ENCODE measurements around the gene FHIT.
A peak's percentile ranks its signal among the peaks of the same experiment; 100 is the strongest.

The FHIT gene

DNA sequence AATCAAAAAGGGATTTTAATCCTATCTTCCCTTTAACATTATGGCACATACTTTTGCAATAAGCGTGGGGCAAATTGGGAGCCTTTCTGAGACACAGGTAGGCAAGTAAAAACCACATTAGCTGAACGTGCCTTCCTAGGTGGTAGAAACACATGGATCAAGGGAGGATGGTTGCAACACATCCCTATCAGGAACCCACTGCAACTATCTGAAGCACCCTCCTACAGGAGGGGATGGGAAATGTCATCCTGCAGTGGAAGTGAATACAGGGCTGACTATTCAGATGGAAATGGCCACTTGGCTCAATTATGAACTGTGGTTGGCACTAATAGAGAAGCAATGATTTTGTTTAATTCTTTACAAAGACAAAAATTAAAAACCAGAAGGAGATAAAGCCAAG is 826.3 kb downstream of the FHIT start:
- no peaks in the 10 kb centered on the region for H3K36me3 ChIP-seq (ENCODE audit: control insufficient read depth, insufficient read depth, low read length, severe bottlenecking)
- no peaks in the 10 kb centered on the region for H3K9me3 ChIP-seq (ENCODE audit: control insufficient read depth, low read length)
- no peak for DNase-seq (ENCODE audit: low read depth)
- no peak overlapping the region for H3K4me3 ChIP-seq (ENCODE audit: low read length)
- no peaks in the 10 kb centered on the region for H3K4me1 ChIP-seq (ENCODE audit: control insufficient read depth, insufficient read depth, low read length)
- no peaks in the 10 kb centered on the region for H3K27me3 ChIP-seq (replicated peaks; ENCODE audit: control insufficient read depth, insufficient read depth, low read length)
- no peak overlapping the region for H3K9ac ChIP-seq (ENCODE audit: low read length)

GRCh38 chr3:60424034-60424433 is 827.2 kb downstream of the FHIT start:
- Histone ChIP-seq H3K9ac (ENCODE audit: low read length) (no peak overlapping the region), H3K9me3 (ENCODE audit: control insufficient read depth, low read length) (no peaks in the 10 kb centered on the region), H3K27me3 (replicated peaks; ENCODE audit: control insufficient read depth, insufficient read depth, low read length) (no peaks in the 10 kb centered on the region), H3K36me3 (ENCODE audit: control insufficient read depth, insufficient read depth, low read length, severe bottlenecking) (no peaks in the 10 kb centered on the region), H3K4me3 (ENCODE audit: low read length) (no peak overlapping the region), H3K4me1 (ENCODE audit: control insufficient read depth, insufficient read depth, low read length) (no peaks in the 10 kb centered on the region)
- no peak for DNase-seq (ENCODE audit: low read depth)

DNA sequence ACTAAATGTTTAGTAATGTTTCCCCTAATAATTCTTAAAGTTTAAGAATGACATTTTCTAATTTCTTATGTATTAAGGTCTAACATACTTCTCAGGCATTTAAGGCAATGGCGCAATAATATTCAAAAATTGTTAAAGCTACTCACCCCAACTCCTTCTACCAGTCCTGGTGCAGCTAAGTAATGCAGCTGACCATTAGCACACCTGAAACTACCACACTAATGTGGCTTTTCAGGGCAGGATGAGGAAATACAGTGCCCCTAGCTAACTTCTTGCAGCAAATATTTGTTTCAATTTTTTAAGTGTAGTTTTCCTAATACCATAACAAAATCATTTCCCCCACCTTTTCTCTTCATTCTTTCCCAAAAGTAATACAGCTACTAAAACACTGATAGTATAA is 827.7 kb downstream of the FHIT start:
- DNase-seq (ENCODE audit: low read depth) = no peak
- H3K36me3 ChIP-seq (ENCODE audit: control insufficient read depth, insufficient read depth, low read length, severe bottlenecking) = no peaks in the 10 kb centered on the region
- H3K9me3 ChIP-seq (ENCODE audit: control insufficient read depth, low read length) = no peaks in the 10 kb centered on the region
- H3K9ac ChIP-seq (ENCODE audit: low read length) = no peak overlapping the region
- H3K4me3 ChIP-seq (ENCODE audit: low read length) = no peak overlapping the region
- H3K4me1 ChIP-seq (ENCODE audit: control insufficient read depth, insufficient read depth, low read length) = no peaks in the 10 kb centered on the region
- no peaks in the 10 kb centered on the region for H3K27me3 ChIP-seq (replicated peaks; ENCODE audit: control insufficient read depth, insufficient read depth, low read length)

DNA sequence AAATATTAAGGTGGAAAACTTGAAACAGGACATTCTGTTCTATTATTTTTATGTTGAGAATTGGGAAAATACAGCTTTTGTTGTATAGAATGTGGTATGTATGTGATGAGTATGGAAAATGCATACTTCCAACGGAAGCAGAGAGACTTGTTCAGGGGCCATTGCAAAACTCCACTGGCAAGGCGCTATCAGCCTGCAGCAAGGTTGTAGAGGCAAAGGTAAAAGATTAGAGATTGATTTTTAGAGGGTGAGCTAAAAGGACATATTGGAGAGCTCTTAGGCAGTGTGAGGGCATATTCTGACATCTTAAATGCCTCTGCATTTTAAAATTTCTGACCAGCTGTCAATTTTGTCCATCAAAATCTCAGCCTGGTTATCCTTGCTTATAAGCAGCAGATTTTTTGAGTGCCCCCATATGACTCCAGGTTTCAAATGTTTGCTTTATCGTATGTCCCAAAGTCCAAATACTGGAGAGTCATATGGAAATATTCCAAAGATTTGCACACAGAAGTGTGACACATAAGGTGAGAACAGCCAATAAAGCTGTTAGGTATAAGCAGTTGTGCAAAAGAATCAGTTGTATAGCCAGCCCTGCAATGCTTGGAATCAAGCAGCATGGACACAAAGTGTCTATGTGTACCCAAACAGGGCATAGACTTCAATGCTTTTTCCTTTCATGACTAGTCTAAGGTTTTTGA is 829.4 kb downstream of the FHIT start:
- Histone ChIP-seq H3K36me3 (ENCODE audit: control insufficient read depth, insufficient read depth, low read length, severe bottlenecking) (no peaks in the 10 kb centered on the region), H3K9ac (ENCODE audit: low read length) (no peak overlapping the region), H3K27me3 (replicated peaks; ENCODE audit: control insufficient read depth, insufficient read depth, low read length) (no peaks in the 10 kb centered on the region), H3K4me1 (ENCODE audit: control insufficient read depth, insufficient read depth, low read length) (no peaks in the 10 kb centered on the region), H3K4me3 (ENCODE audit: low read length) (no peak overlapping the region), H3K9me3 (ENCODE audit: control insufficient read depth, low read length) (no peaks in the 10 kb centered on the region)
- no peak for DNase-seq (ENCODE audit: low read depth)

- no peaks in the 10 kb centered on the region for H3K4me1 ChIP-seq (ENCODE audit: control insufficient read depth, insufficient read depth, low read length)
- H3K4me3 ChIP-seq (ENCODE audit: low read length) = no peak overlapping the region
- no peaks in the 10 kb centered on the region for H3K9me3 ChIP-seq (ENCODE audit: control insufficient read depth, low read length)
- no peaks in the 10 kb centered on the region for H3K27me3 ChIP-seq (replicated peaks; ENCODE audit: control insufficient read depth, insufficient read depth, low read length)
- H3K36me3 ChIP-seq (ENCODE audit: control insufficient read depth, insufficient read depth, low read length, severe bottlenecking) = no peaks in the 10 kb centered on the region
- DNase-seq (ENCODE audit: low read depth) = no peak
- no peak overlapping the region for H3K9ac ChIP-seq (ENCODE audit: low read length)
These were observed 833.7 kb downstream of the FHIT start for GRCh38 chr3:60417576-60417975.

GRCh38 chr3:60414011-60414410 is 837.2 kb downstream of the FHIT start:
- Histone ChIP-seq H3K4me3 (ENCODE audit: low read length) (no peak overlapping the region), H3K4me1 (ENCODE audit: control insufficient read depth, insufficient read depth, low read length) (no peaks in the 10 kb centered on the region), H3K9me3 (ENCODE audit: control insufficient read depth, low read length) (no peaks in the 10 kb centered on the region), H3K27me3 (replicated peaks; ENCODE audit: control insufficient read depth, insufficient read depth, low read length) (no peaks in the 10 kb centered on the region), H3K36me3 (ENCODE audit: control insufficient read depth, insufficient read depth, low read length, severe bottlenecking) (no peaks in the 10 kb centered on the region), H3K9ac (ENCODE audit: low read length) (no peak overlapping the region)
- no peak for DNase-seq (ENCODE audit: low read depth)

DNA sequence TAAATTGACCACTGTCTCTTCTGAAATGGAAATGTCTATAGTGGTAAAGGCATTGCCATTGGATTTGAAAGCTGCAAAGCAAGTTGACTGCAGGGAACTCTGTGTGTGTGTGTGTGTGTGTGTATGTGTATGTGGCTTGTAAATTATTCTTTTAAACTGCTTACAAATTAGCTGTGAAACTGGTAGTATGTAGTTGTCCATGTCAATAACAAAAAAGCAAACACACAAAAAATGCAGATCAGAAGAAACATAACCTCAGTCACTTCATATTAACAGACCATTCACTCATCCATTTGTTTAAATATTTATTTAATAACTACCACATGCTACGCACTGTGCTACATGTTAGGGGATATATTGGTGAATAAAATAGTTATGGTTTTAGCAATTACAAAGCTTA is 837.7 kb downstream of the FHIT start:
- H3K9ac ChIP-seq (ENCODE audit: low read length) = no peak overlapping the region
- H3K27me3 ChIP-seq (replicated peaks; ENCODE audit: control insufficient read depth, insufficient read depth, low read length) = no peaks in the 10 kb centered on the region
- H3K9me3 ChIP-seq (ENCODE audit: control insufficient read depth, low read length) = no peaks in the 10 kb centered on the region
- no peaks in the 10 kb centered on the region for H3K4me1 ChIP-seq (ENCODE audit: control insufficient read depth, insufficient read depth, low read length)
- no peaks in the 10 kb centered on the region for H3K36me3 ChIP-seq (ENCODE audit: control insufficient read depth, insufficient read depth, low read length, severe bottlenecking)
- DNase-seq (ENCODE audit: low read depth) = no peak
- H3K4me3 ChIP-seq (ENCODE audit: low read length) = no peak overlapping the region

DNA sequence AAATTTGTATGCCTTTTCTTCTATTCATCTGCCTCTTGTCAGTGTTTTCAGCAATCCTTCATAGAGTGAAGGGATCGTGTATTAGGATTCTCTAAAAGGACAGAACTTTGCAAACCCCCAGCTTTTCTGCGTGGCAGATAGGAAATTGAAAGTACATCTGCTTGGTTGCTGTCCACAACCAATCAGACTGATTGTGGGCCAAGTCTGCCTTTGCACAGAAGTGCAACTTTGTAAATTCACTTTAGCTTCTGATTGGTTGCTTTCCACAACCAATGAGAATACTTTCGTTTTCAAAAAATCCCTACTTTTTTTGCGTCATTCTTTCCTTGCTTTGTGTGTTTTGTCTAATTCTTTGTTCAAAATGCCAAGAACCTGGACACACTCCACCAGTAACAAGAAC is 847.4 kb downstream of the FHIT start:
- H3K4me3 ChIP-seq (ENCODE audit: low read length) = no peak overlapping the region

GRCh38 chr3:60402931-60403330 is 848.3 kb downstream of the FHIT start:
- no peak overlapping the region for H3K4me3 ChIP-seq (ENCODE audit: low read length)
- peaks cover 3% of the 10 kb centered on the region for H3K4me1 ChIP-seq (ENCODE audit: control insufficient read depth, insufficient read depth, low read length)
- H3K36me3 ChIP-seq (ENCODE audit: control insufficient read depth, insufficient read depth, low read length, severe bottlenecking) = no peaks in the 10 kb centered on the region
- H3K9ac ChIP-seq (ENCODE audit: low read length) = no peak overlapping the region
- no peak for DNase-seq (ENCODE audit: low read depth)
- no peaks in the 10 kb centered on the region for H3K9me3 ChIP-seq (ENCODE audit: control insufficient read depth, low read length)
- H3K27me3 ChIP-seq (replicated peaks; ENCODE audit: control insufficient read depth, insufficient read depth, low read length) = no peaks in the 10 kb centered on the region

More for the DNA sequence above, 847.4 kb downstream of the FHIT start:
- Histone ChIP-seq H3K9me3 (ENCODE audit: control insufficient read depth, low read length) (no peaks in the 10 kb centered on the region), H3K36me3 (ENCODE audit: control insufficient read depth, insufficient read depth, low read length, severe bottlenecking) (no peaks in the 10 kb centered on the region), H3K4me1 (ENCODE audit: control insufficient read depth, insufficient read depth, low read length) (peaks cover 3% of the 10 kb centered on the region), H3K27me3 (replicated peaks; ENCODE audit: control insufficient read depth, insufficient read depth, low read length) (no peaks in the 10 kb centered on the region), H3K9ac (ENCODE audit: low read length) (no peak overlapping the region)
- DNase-seq (ENCODE audit: low read depth) = peak; percentile 0

DNA sequence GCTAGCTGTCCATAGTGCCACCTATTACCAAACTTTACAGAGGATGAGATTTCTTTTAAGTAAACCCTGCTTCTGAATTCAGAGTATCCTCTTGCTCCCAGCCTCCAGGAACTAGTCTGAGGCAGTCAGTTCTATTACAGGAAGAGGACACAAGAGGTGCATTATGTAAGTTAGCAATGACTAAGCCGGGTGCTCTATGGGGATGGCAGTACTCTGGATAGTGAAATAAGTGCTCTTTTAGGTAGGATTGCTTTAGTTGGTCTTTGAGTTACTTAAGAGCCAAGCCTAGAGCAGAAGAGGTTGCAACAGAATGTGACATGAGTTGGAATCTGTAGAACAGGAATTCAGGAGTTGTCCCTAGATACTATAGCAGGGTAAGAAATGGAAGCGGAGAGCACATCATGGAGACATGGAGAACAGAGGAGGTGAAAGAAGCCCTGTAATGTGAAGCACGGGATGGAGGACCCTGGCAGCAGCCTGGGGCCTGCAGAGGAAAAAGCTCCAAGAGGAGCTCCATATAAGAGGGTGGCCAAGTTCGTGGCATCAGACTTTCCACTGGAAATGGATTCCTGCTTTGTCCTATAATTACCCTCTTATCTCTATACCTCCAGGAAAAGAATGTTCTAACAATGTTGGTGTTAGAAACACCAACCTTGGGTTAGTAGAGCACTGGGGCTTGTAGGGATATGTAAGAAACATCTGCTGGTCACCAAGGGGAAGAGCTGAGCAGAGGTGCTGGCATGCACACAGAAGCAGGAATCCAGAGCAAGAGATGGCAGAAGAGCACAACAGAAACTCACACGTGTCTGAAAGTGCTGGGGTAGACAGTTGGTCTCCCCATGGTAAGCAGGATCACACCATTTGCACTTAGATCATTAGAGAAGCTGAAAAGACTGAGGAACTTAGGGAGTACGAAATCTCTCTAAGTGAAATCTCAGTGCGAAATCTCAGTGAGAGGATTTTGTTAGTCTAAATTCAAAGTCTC is 851.1 kb downstream of the FHIT start:
- H3K9me3 ChIP-seq (ENCODE audit: control insufficient read depth, low read length) = no peaks in the 10 kb centered on the region
- no peak overlapping the region for H3K9ac ChIP-seq (ENCODE audit: low read length)
- no peak overlapping the region for H3K4me3 ChIP-seq (ENCODE audit: low read length)
- no peak for DNase-seq (ENCODE audit: low read depth)
- no peaks in the 10 kb centered on the region for H3K27me3 ChIP-seq (replicated peaks; ENCODE audit: control insufficient read depth, insufficient read depth, low read length)
- peaks cover 3% of the 10 kb centered on the region for H3K4me1 ChIP-seq (ENCODE audit: control insufficient read depth, insufficient read depth, low read length)
- no peaks in the 10 kb centered on the region for H3K36me3 ChIP-seq (ENCODE audit: control insufficient read depth, insufficient read depth, low read length, severe bottlenecking)

DNA sequence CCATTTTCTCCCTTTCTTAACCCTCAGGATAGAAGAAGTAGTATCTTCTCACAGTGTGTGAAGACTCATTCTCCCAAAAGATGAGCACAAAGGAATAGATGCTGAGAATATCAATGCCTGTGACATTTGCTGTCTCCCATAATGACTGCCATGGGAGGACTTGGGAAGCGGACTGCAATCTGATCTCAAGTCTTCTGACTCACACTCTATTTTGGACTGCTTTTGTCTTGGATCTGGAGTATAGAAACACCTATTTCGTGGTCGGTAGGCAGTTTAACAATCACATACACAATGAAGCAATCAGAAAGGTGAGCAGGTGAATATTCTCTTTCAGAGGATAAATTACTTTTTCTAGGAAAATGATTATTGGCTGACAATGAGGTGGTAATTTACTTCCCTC is 852.0 kb downstream of the FHIT start:
- no peak overlapping the region for H3K4me3 ChIP-seq (ENCODE audit: low read length)
- H3K9me3 ChIP-seq (ENCODE audit: control insufficient read depth, low read length) = no peaks in the 10 kb centered on the region
- DNase-seq (ENCODE audit: low read depth) = no peak
- H3K36me3 ChIP-seq (ENCODE audit: control insufficient read depth, insufficient read depth, low read length, severe bottlenecking) = no peaks in the 10 kb centered on the region
- no peak overlapping the region for H3K9ac ChIP-seq (ENCODE audit: low read length)
- H3K4me1 ChIP-seq (ENCODE audit: control insufficient read depth, insufficient read depth, low read length) = peaks cover 3% of the 10 kb centered on the region
- H3K27me3 ChIP-seq (replicated peaks; ENCODE audit: control insufficient read depth, insufficient read depth, low read length) = no peaks in the 10 kb centered on the region
